Neural progenitor cell (in vitro differentiated cells): ENCODE measurements around the gene ANKRD2. TPM values are rescaled to one million over a fixed set of nuclear protein-coding genes. Genes with fewer than 3 reads are reported as not detected.

ENCODE experiments used
- DNase-seq: peaks from one replicate; pipeline ENCODE4 v3.0.0-alpha.2; 2016; ENCODE audit warnings: low spot score
- H2AFZ ChIP-seq: fragments of 200-600 bp; sonication (generic); replicated peaks from 2 replicates; pipeline ENCODE4 v1.6.1; 2016; ENCODE audit warnings: antibody characterized with exemption
- H3F3A ChIP-seq: fragments of 200-600 bp; sonication (generic); 2 replicates; pipeline ENCODE4 v1.6.1; 2016; ENCODE audit warnings: antibody characterized with exemption, low read depth
- H3K27ac ChIP-seq: fragments of 200-600 bp; sonication (generic); 2 replicates; pipeline ENCODE4 v1.5.1; 2016; ENCODE audit warnings: mild to moderate bottlenecking
- H3K27me3 ChIP-seq: fragments of 200-600 bp; sonication (generic); 2 replicates; pipeline ENCODE4 v1.6.1; 2016; ENCODE audit warnings: mild to moderate bottlenecking, moderate library complexity
- H3K36me3 ChIP-seq: fragments of 200-600 bp; sonication (generic); 2 replicates; pipeline ENCODE4 v1.5.1; 2016
- H3K4me1 ChIP-seq: fragments of 200-600 bp; sonication (generic); 2 replicates; pipeline ENCODE4 v1.6.1; 2016; ENCODE audit warnings: mixed run types
- H3K4me2 ChIP-seq: fragments of 200-600 bp; sonication (generic); 2 replicates; pipeline ENCODE4 v1.6.1; 2016
- H3K4me3 ChIP-seq: fragments of 200-600 bp; sonication (generic); 2 replicates; pipeline ENCODE4 v1.5.1; 2016
- H3K79me2 ChIP-seq: fragments of 200-600 bp; sonication (generic); 2 replicates; pipeline ENCODE4 v1.6.1; 2016; ENCODE audit warnings: low read depth
- H3K9ac ChIP-seq: fragments of 200-600 bp; sonication (generic); 2 replicates; pipeline ENCODE4 v1.6.1; 2016
- H3K9me3 ChIP-seq: fragments of 200-600 bp; sonication (generic); 2 replicates; pipeline ENCODE4 v1.5.1; 2016; ENCODE audit warnings: low read depth
- H4K20me1 ChIP-seq: fragments of 200-600 bp; sonication (generic); 2 replicates; pipeline ENCODE4 v1.6.1; 2016; ENCODE audit warnings: low read depth
- H3K27ac Mint-ChIP-seq: 3 replicates; pipeline ENCODE4 v1.8.0; 2021; ENCODE audit warnings: mixed read lengths
- H3K27me3 Mint-ChIP-seq: 2 replicates; pipeline ENCODE4 v1.8.0; 2022; ENCODE audit warnings: low read depth, mild to moderate bottlenecking, inconsistent platforms, moderate library complexity, mixed read lengths; ENCODE audit not compliant: insufficient read depth
- H3K36me3 Mint-ChIP-seq: 3 replicates; pipeline ENCODE4 v1.8.0; 2021; ENCODE audit warnings: mixed read lengths
- H3K4me1 Mint-ChIP-seq: 3 replicates; pipeline ENCODE4 v1.8.0; 2021; ENCODE audit warnings: mixed read lengths
- H3K4me3 Mint-ChIP-seq: 3 replicates; pipeline ENCODE4 v1.8.0; 2021; ENCODE audit warnings: mild to moderate bottlenecking, moderate library complexity, mixed read lengths
- H3K9me3 Mint-ChIP-seq: 3 replicates; pipeline ENCODE4 v1.8.0; 2020; ENCODE audit warnings: mixed read lengths
- CTCF ChIP-seq: fragments of 200-600 bp; sonication (generic); IDR thresholded peaks from 2 replicates; pipeline ENCODE4 v1.5.1; 2017; ENCODE audit warnings: antibody characterized with exemption, mild to moderate bottlenecking
- EZH2 ChIP-seq: fragments of 200-600 bp; sonication (generic); IDR thresholded peaks from 2 replicates; pipeline ENCODE4 v1.6.1; 2017; ENCODE audit warnings: antibody characterized with exemption, mild to moderate bottlenecking, moderate library complexity
- EZH2phosphoT487 ChIP-seq: fragments of 200-600 bp; sonication (generic); IDR thresholded peaks from 2 replicates; pipeline ENCODE4 v1.6.1; 2017; ENCODE audit warnings: antibody characterized with exemption
- total RNA-seq: library from RNA; depleted of rRNA; stranded (reverse); fragments of >200 nt; gene quantifications from 2 replicates; pipeline ENCODE4 v1.2.3, GENCODE V29; 2015; ENCODE audit warnings: low replicate concordance

Gene ANKRD2
- total RNA-seq, 1 donor from 2014 or later: not detected

- no peaks in the 10 kb centered on the region for H3K9me3 Mint-ChIP-seq
- peaks cover 13% of the 10 kb centered on the region for H3K4me1 Mint-ChIP-seq
- H3K36me3 Mint-ChIP-seq: peaks cover 9% of the 10 kb centered on the region
- H3K27me3 ChIP-seq: no peaks in the 10 kb centered on the region
- H3F3A ChIP-seq: peaks cover 9% of the 10 kb centered on the region
- H3K4me3 Mint-ChIP-seq: no peak overlapping the region
- no peak overlapping the region for H3K9ac ChIP-seq
- TF ChIP-seq EZH2 (no peak), CTCF (no peak), EZH2phosphoT487 (no peak)
- peaks cover 8% of the 10 kb centered on the region for H3K4me1 ChIP-seq
- H4K20me1 ChIP-seq: no peaks in the 10 kb centered on the region
- H3K79me2 ChIP-seq: peaks cover 28% of the 10 kb centered on the region
- no peak overlapping the region for H3K27ac ChIP-seq
- H3K36me3 ChIP-seq: no peaks in the 10 kb centered on the region
- no peak overlapping the region for H2AFZ ChIP-seq
- H3K9me3 ChIP-seq: no peaks in the 10 kb centered on the region
- H3K4me3 ChIP-seq: no peak overlapping the region
- no peak for DNase-seq
- no peak overlapping the region for H3K27ac Mint-ChIP-seq
- H3K4me2 ChIP-seq: no peak overlapping the region
- H3K27me3 Mint-ChIP-seq: peaks cover 6% of the 10 kb centered on the region
These were observed 56.7 kb downstream of the ANKRD2 start for GRCh38 chr10:97629289-97629688.

- Mint-ChIP-seq H3K9me3 (no peaks in the 10 kb centered on the region), H3K27ac (no peak overlapping the region), H3K27me3 (peaks cover 6% of the 10 kb centered on the region), H3K4me3 (no peak overlapping the region), H3K4me1 (peaks cover 13% of the 10 kb centered on the region), H3K36me3 (peaks cover 9% of the 10 kb centered on the region)
- Histone ChIP-seq H4K20me1 (no peaks in the 10 kb centered on the region), H3F3A (peaks cover 9% of the 10 kb centered on the region), H3K4me1 (peaks cover 8% of the 10 kb centered on the region), H3K4me3 (no peak overlapping the region), H3K27ac (no peak overlapping the region), H3K79me2 (peaks cover 28% of the 10 kb centered on the region), H2AFZ (no peak overlapping the region), H3K27me3 (no peaks in the 10 kb centered on the region), H3K9ac (no peak overlapping the region), H3K9me3 (no peaks in the 10 kb centered on the region), H3K4me2 (no peak overlapping the region), H3K36me3 (no peaks in the 10 kb centered on the region)
- DNase-seq: no peak
- TF ChIP-seq EZH2 (no peak), CTCF (no peak), EZH2phosphoT487 (no peak)
These were observed 58.5 kb downstream of the ANKRD2 start for GRCh38 chr10:97631098-97631497.

GRCh38 chr10:97632949-97633884 lies 60.6 kb downstream of the ANKRD2 start, which contains the start of gene MORN4:
Gene MORN4, minus strand, starts transcription at chr10:97633500. Its CDS starts 13,847 bp downstream, at chr10:97619653.
- DNase-seq: peak; percentile 96
- peak within 1 kb of the TSS; percentile 49 for H3K27ac ChIP-seq
- no peaks in the 10 kb centered on the region for H3K9me3 ChIP-seq
- H3K36me3 Mint-ChIP-seq: peaks cover 9% of the 10 kb centered on the region
- no peaks in the 10 kb centered on the region for H3K9me3 Mint-ChIP-seq
- no peaks in the 10 kb centered on the region for H3K27me3 ChIP-seq
- no peaks in the 10 kb centered on the region for H4K20me1 ChIP-seq
- H3K4me3 Mint-ChIP-seq: peak within 1 kb of the TSS; percentile 100
- peaks cover 13% of the 10 kb centered on the region for H3K4me1 Mint-ChIP-seq
- TF ChIP-seq EZH2 (no peak), CTCF (no peak), EZH2phosphoT487 (no peak)
- H3K36me3 ChIP-seq: no peaks in the 10 kb centered on the region
- peak within 1 kb of the TSS; percentile 43 for H3K9ac ChIP-seq
- H3K4me3 ChIP-seq: peak within 1 kb of the TSS; percentile 69
- H3K79me2 ChIP-seq: peaks cover 28% of the 10 kb centered on the region
- peaks cover 6% of the 10 kb centered on the region for H3K27me3 Mint-ChIP-seq
- peaks cover 8% of the 10 kb centered on the region for H3K4me1 ChIP-seq
- H2AFZ ChIP-seq: peak within 1 kb of the TSS; percentile 92
- H3K27ac Mint-ChIP-seq: peak within 1 kb of the TSS; percentile 99
- H3F3A ChIP-seq: peaks cover 11% of the 10 kb centered on the region
- peak within 1 kb of the TSS; percentile 83 for H3K4me2 ChIP-seq

Other genes starting within 250 kb of the ANKRD2 start
- gene FRAT2, start 238.1 kb upstream of the ANKRD2 start, total RNA-seq: 14.9 and 27.4 TPM in 2 replicates
- 6.1 and 13.8 TPM in 2 replicates for gene RRP12, start 171.4 kb upstream of the ANKRD2 start, total RNA-seq
- gene PGAM1, start 146.6 kb upstream of the ANKRD2 start, total RNA-seq: 887 and 1,352 TPM in 2 replicates
- 48.7 and 72.6 TPM in 2 replicates for gene EXOSC1, start 126.8 kb upstream of the ANKRD2 start, total RNA-seq
- gene ZDHHC16, start 126.6 kb upstream of the ANKRD2 start, total RNA-seq: 15.2 and 39.4 TPM in 2 replicates
- gene MMS19, start 74.4 kb upstream of the ANKRD2 start, total RNA-seq: 127 and 216 TPM in 2 replicates
- 4.7 and 15.7 TPM in 2 replicates for gene UBTD1, start 73.9 kb upstream of the ANKRD2 start, total RNA-seq
- gene HOGA1, start 11.6 kb downstream of the ANKRD2 start, total RNA-seq: 0.17 and 1.2 TPM in 2 replicates
- not detected in 2 replicates for gene C10orf62, start 16.9 kb downstream of the ANKRD2 start, total RNA-seq
- 23.8 and 29.3 TPM in 2 replicates for gene MORN4, start 60.7 kb downstream of the ANKRD2 start, total RNA-seq
- 11.9 and 20.3 TPM in 2 replicates for gene PI4K2A, start 67.9 kb downstream of the ANKRD2 start, total RNA-seq
- 2.6 and 5.8 TPM in 2 replicates for gene AVPI1, start 114.5 kb downstream of the ANKRD2 start, total RNA-seq
- 7.1 and 21.9 TPM in 2 replicates for gene MARVELD1, start 141.0 kb downstream of the ANKRD2 start, total RNA-seq
- 13.7 and 28.6 TPM in 2 replicates for gene ZFYVE27, start 164.3 kb downstream of the ANKRD2 start, total RNA-seq
- not detected in 2 replicates for gene SFRP5, start 199.2 kb downstream of the ANKRD2 start, total RNA-seq